HepG2 (cell line): Measurements from ENCODE around the gene DOK4. TPM values are rescaled to one million over a fixed set of nuclear protein-coding genes. Genes with fewer than 3 reads are reported as not detected.

Experiments used
- ATAC-seq: fragments of 200-7000 bp; cut with Tn5 transposase; 3 replicates; pipeline ENCODE4 v1.9.1; 2020; ENCODE audit warnings: mild to moderate bottlenecking, moderate library complexity
- BruUV-seq: library from RNA; stranded (reverse); fragments of 400-500 nt; replicated peaks from 2 replicates; lab custom pipeline; 2021; lab: Mats Ljungman, UMichigan
- CTCF ChIA-PET: fragments of 300-600 bp; formaldehyde crosslinking; extraction: SDS; loops from one replicate; lab custom pipeline; 2021; ENCODE audit warnings: low total read pairs, inconsistent platforms, low intra/inter-chr PET ratio; lab: Yijun Ruan, JAX
- POLR2A ChIA-PET: fragments of 350-600 bp; sonication (Branson Sonifier 250); formaldehyde crosslinking; loops from one replicate; lab custom pipeline; 2020; ENCODE audit warnings: antibody characterized with exemption, inconsistent platforms; lab: Yijun Ruan, JAX
- DNase-seq: peaks from one replicate; pipeline ENCODE4 v3.0.0-alpha.2; 2015; ENCODE audit warnings: low spot score
- FAIRE-seq: peaks from 3 replicates; lab custom pipeline; 2011; peaks lifted over from hg19 to GRCh38; lab: Jason Lieb, UNC
- H2AFZ ChIP-seq: one replicate; pipeline ENCODE4 v1.6.1; 2011; ENCODE audit warnings: low read length, inconsistent platforms
- H3K27ac ChIP-seq: fragments of 300-600 bp; 3 replicates; pipeline ENCODE4 v1.8.0; 2011; ENCODE audit warnings: mixed run types, mild to moderate bottlenecking, mixed read lengths, low read length, inconsistent platforms; ENCODE audit not compliant: insufficient read depth; ENCODE audit errors: extremely low read length
- H3K27me3 ChIP-seq, 2 experiments: fragments of 200-600 bp in 1 of 2; 2 replicates in 1 of 2; 3 replicates in 1 of 2; pipeline versions ENCODE4 v1.6.0 to v1.8.0; 2011; ENCODE audit warnings: low read length in 2 of 2, mild to moderate bottlenecking in 2 of 2, moderate library complexity in 2 of 2, inconsistent platforms in 1 of 2; ENCODE audit not compliant: insufficient read depth in 2 of 2, control insufficient read depth in 1 of 2
- H3K36me3 ChIP-seq, 2 experiments: fragments of 200-600 bp in 1 of 2; replicated peaks in 1 of 2; 2 replicates in 1 of 2; 3 replicates in 1 of 2; pipeline versions ENCODE4 v1.5.1 to v1.8.0; 2011; ENCODE audit warnings: low read length in 2 of 2, inconsistent platforms in 1 of 2; ENCODE audit not compliant: insufficient read depth in 2 of 2, control insufficient read depth in 1 of 2
- H3K4me1 ChIP-seq: 2 replicates; pipeline ENCODE4 v1.5.1; 2012; ENCODE audit warnings: low read length, inconsistent platforms; ENCODE audit not compliant: insufficient read depth
- H3K4me2 ChIP-seq: 2 replicates; pipeline ENCODE4 v1.6.0; 2011; ENCODE audit warnings: low read depth, low read length, inconsistent platforms
- H3K4me3 ChIP-seq, 3 experiments: fragments of 200-600 bp in 1 of 3; sonication (generic), shearing (Covaris generic) in 1 of 3; replicated peaks in 1 of 3; 2 replicates each; pipeline ENCODE4 v1.5.1; 2011 to 2016; ENCODE audit warnings: low read length in 3 of 3, inconsistent platforms in 2 of 3, low read depth in 2 of 3, mild to moderate bottlenecking in 2 of 3, control low read depth in 1 of 3, mixed read lengths in 1 of 3; ENCODE audit not compliant: insufficient read depth in 1 of 3
- H3K79me2 ChIP-seq: one replicate; pipeline ENCODE4 v1.6.1; 2011; ENCODE audit warnings: low read length, inconsistent platforms; ENCODE audit not compliant: insufficient read depth
- H3K9ac ChIP-seq: 2 replicates; pipeline ENCODE4 v1.6.0; 2011; ENCODE audit warnings: mild to moderate bottlenecking, low read depth, low read length, inconsistent platforms; ENCODE audit not compliant: insufficient read depth
- H3K9me3 ChIP-seq: 2 replicates; pipeline ENCODE4 v1.5.1; 2012; ENCODE audit warnings: mild to moderate bottlenecking, low read length
- H4K20me1 ChIP-seq: 2 replicates; pipeline ENCODE4 v1.6.0; 2011; ENCODE audit warnings: inconsistent platforms, mild to moderate bottlenecking, low read length, moderate library complexity; ENCODE audit not compliant: insufficient read depth
- ARID4A ChIP-seq: sonication (generic); formaldehyde crosslinking; IDR thresholded peaks from 2 replicates; pipeline ENCODE4 v1.5.0; 2020; ENCODE audit warnings: mild to moderate bottlenecking, missing genetic modification reagents, borderline replicate concordance
- IRF2 ChIP-seq: IDR thresholded peaks from 2 replicates; pipeline ENCODE4 v1.6.1; 2018; ENCODE audit warnings: missing genetic modification reagents, missing compliant biosample characterization
- MEF2D ChIP-seq: sonication (generic); formaldehyde crosslinking; IDR thresholded peaks from 2 replicates; pipeline ENCODE4 v1.5.1; 2020; ENCODE audit warnings: mild to moderate bottlenecking, missing genetic modification reagents
- TARDBP ChIP-seq: sonication (generic); formaldehyde crosslinking; IDR thresholded peaks from 2 replicates; pipeline ENCODE4 v1.8.0; 2022; ENCODE audit warnings: mild to moderate bottlenecking, missing genetic modification reagents
- TBL1XR1 ChIP-seq: fragments of 150-350 bp; IDR thresholded peaks from 2 replicates; pipeline ENCODE4 v1.6.1; 2014; ENCODE audit warnings: borderline replicate concordance, low read length; ENCODE audit not compliant: partially characterized antibody
- U2AF2 ChIP-seq: fragments of 200-400 bp; formaldehyde crosslinking; IDR thresholded peaks from 2 replicates; pipeline ENCODE4 v1.6.1; 2017; ENCODE audit warnings: low read depth, mild to moderate bottlenecking, low read length
- ZBTB14 ChIP-seq: sonication (generic); formaldehyde crosslinking; IDR thresholded peaks from 2 replicates; pipeline ENCODE4 v1.4.0; 2020; ENCODE audit warnings: missing genetic modification reagents
- ZBTB38 ChIP-seq: sonication (generic); formaldehyde crosslinking; IDR thresholded peaks from 2 replicates; pipeline ENCODE4 v1.5.1; 2020; ENCODE audit warnings: mild to moderate bottlenecking, missing genetic modification reagents
- ZFX ChIP-seq: sonication (generic); formaldehyde crosslinking; IDR thresholded peaks from 2 replicates; pipeline ENCODE4 v1.4.0; 2020; ENCODE audit warnings: mild to moderate bottlenecking, low read depth, missing genetic modification reagents, moderate library complexity
- ZMYM3 ChIP-seq: sonication (generic); formaldehyde crosslinking; IDR thresholded peaks from 2 replicates; pipeline ENCODE4 v1.5.1; 2020; ENCODE audit warnings: mild to moderate bottlenecking, missing genetic modification reagents
- ZNF556 ChIP-seq: sonication (generic); formaldehyde crosslinking; IDR thresholded peaks from 2 replicates; pipeline ENCODE4 v1.4.0; 2020; ENCODE audit warnings: mild to moderate bottlenecking, missing genetic modification reagents, borderline replicate concordance
- ZNF597 ChIP-seq: sonication (generic); formaldehyde crosslinking; IDR thresholded peaks from 2 replicates; pipeline ENCODE4 v1.5.0; 2020; ENCODE audit warnings: missing genetic modification reagents
- ZSCAN21 ChIP-seq: sonication (generic); formaldehyde crosslinking; IDR thresholded peaks from 2 replicates; pipeline ENCODE4 v1.8.0; 2022; ENCODE audit warnings: mild to moderate bottlenecking, missing genetic modification reagents, moderate library complexity, borderline replicate concordance
- WGBS: methylation state at CpG from one replicate; pipeline ENCODE4 v1.1.6; 2017; ENCODE audit warnings: low lambda C conversion rate; 5-methylcytosine and 5-hydroxymethylcytosine counted together
- in situ Hi-C: cut with HindIII; loops from 2 replicates; pipeline ENCODE4 v1.10.0; 2017; ENCODE audit warnings: low pct_unique_long_range_greater_than_20kb; ENCODE audit not compliant: extremely low pct_ligation_motif_present
- intact Hi-C: fragments of 100-400 bp; cut with micrococcal nuclease; formaldehyde crosslinking; loops from one replicate; pipeline ENCODE4 v1.10.0; 2022; ENCODE audit not compliant: unreplicated experiment
- polyA plus RNA-seq, 8 experiments: library from polyadenylated mRNA; depleted of rRNA in 3 of 8; stranded (reverse) in 7 of 8; unstranded in 1 of 8; fragments of >200 nt; fragmentation: Illumina TruSeq in 4 of 8; extraction: Trizol in 4 of 8; gene quantifications; 2 replicates each; pipeline versions ENCODE4 v1.2.1 to v1.2.3, GENCODE V29; 2011 to 2016; ENCODE audit warnings: low read depth in 4 of 8, missing spikeins in 1 of 8, mixed read lengths in 1 of 8; ENCODE audit not compliant: insufficient read depth in 1 of 8
- total RNA-seq, 5 experiments: library from RNA; depleted of rRNA; stranded (reverse); fragments of >200 nt; fragmentation: Illumina TruSeq; extraction: Trizol; gene quantifications; 2 replicates each; pipeline ENCODE4 v1.2.3, GENCODE V29; 2016; ENCODE audit warnings: low read depth in 1 of 5

The DOK4 gene
- total and polyA plus RNA-seq, 2 of the 13 experiments (the other 11 are each of a cell fraction or from before 2014, with no cell fraction given), result 52.7 to 70.0 TPM

DNA sequence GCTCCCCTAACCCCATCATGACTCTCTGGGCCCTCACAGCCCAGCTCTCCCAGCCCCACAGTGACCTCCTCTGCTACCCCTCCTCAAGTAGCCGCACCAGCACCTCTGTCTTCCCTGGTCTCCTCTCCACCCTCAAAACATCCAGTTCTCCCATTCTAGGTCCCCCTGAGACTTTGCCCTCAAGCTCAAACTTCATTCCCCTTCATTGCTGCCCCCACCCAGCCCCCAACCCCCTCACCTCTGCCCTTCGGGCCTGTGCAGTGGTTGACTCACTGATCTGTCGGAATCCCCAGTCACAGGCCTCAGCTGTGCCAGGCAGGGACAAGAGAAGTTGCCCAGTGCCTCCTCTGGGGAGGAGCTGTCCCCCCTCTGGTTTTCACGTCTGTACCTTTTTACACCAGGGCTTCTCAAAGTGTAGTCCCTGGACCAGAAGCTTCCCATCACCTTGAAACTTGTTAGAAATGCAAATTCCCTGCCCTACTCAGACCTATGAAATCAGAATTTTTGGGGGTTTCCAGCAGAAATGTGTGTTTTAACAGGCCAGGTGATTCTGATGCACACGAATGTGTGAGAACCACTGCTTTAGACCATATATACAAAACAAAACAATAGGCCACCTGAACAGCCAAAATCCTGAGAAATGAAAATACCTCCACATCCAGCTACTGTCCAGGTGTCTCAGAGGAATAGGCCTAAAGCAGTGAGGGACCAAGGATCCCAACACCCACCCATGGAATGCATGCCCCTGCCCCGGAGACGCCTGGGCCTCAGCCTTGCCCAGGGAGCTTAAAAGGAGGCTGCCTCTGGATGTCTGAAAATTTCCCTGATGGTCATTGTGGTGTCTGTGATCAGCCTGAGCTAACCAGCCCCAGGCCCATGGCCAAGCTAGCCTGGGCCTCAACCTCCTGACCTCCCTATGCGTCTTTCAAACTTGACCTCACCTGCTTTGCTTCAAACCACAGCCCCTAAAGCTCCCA is 853 bp upstream of the DOK4 start (continued):
- TF ChIP-seq ZSCAN21 (CRISPR knock-in tag), result peak; percentile 36; the same call in 1 of the 2 replicates
- TF ChIP-seq TBL1XR1, result no peak
- peak; percentile 62 for TF ChIP-seq ZFX (CRISPR knock-in tag)
- no peak for TF ChIP-seq ZBTB14
- 0 out of 2 replicates have a peak, but pooled peaks have one; percentile 37 for TF ChIP-seq ZNF556 (CRISPR knock-in tag)

- Histone ChIP-seq H3K4me2 (peak overlapping the region; percentile 94), H3K79me2 (peaks cover 26% of the 10 kb centered on the region), H2AFZ (no peak overlapping the region), H3K36me3 (no peaks in the 10 kb centered on the region), H3K27me3 (peaks cover 0 to 6% of the 10 kb centered on the region in 2 experiments; a peak in 1 of 5 replicates), H3K9me3 (no peaks in the 10 kb centered on the region), H3K4me1 (peaks cover 75% of the 10 kb centered on the region), H3K4me3 (peak overlapping the region; percentile 91 to 97 (median 96)), H3K9ac (peak overlapping the region; percentile 88), H4K20me1 (no peaks in the 10 kb centered on the region), H3K27ac (peak overlapping the region; percentile 56)
- intact Hi-C loops (no loop called here), in situ Hi-C loops (no loop called here)
- TSS peak; percentile 39 for BruUV-seq
- 57% methylated on average over 13 of the region's 14 CpGs for WGBS
- ATAC-seq (no peak), DNase-seq (no peak), FAIRE-seq (no peak)
- ChIA-PET CTCF (no interaction called here), POLR2A (interaction anchor here (0.8 to 3.2 kb wide), 6 partner anchors 13 to 75 kb away, joined by 3 to 31 read pairs (median 8); partner anchors contain the start of genes CIAPIN1, COQ9 and POLR2C)
- TF ChIP-seq ZBTB38 (CRISPR knock-in tag), result peak; percentile 62; the same call in 1 of the 2 replicates
- TF ChIP-seq ZMYM3 (CRISPR knock-in tag), result peak; percentile 43; the same call in 1 of the 2 replicates
- TF ChIP-seq MEF2D (CRISPR knock-in tag), result 0 out of 2 replicates have a peak, but pooled peaks have one; percentile 39
- TF ChIP-seq IRF2 (CRISPR knock-in tag), result no peak
- 0 out of 2 replicates have a peak, but pooled peaks have one; percentile 11 for TF ChIP-seq TARDBP (CRISPR knock-in tag)
- TF ChIP-seq U2AF2, result no peak
- no peak for TF ChIP-seq ARID4A (CRISPR knock-in tag)
- TF ChIP-seq ZNF597 (CRISPR knock-in tag), result no peak
Measured at GRCh38 chr16:57485091-57485915, 990 bp downstream of the DOK4 start.
